Measurements from ENCODE around the gene LSG1. TPM values are rescaled to one million over a fixed set of nuclear protein-coding genes. Genes with fewer than 3 reads are reported as not detected.

LSG1 gene
- total and polyA plus RNA-seq, 10 of the 15 experiments (the other 5 are each of a cell fraction or from before 2014, with no cell fraction given) = 14.3 to 75.6 (median 54.4) TPM

GRCh38 chr3:194647747-194648146 is 24.2 kb downstream of the LSG1 start (continued):
- TF ChIP-seq BCLAF1 (IDR thresholded peaks at IDR 0.05) (no peak), HDAC2 (IDR thresholded peaks at IDR 0.05) (no peak)

DNA sequence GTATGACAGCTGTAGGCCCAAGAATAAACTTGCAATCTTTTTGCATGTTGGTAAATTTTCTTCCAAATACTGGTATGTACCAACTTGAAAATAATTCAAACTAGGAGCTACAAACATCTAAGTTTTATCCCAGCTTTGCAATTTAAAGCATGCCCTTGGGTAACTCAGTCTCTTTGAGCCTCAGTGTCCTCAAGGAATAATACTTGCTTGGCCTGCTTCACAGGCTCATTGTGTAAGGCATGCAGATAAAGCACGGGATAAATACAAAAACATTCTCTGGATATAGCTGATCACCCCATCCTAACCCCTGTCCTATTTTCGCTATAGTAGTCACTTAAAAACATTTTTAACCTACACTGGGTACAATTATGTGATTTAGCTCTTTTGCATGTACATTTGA is 29.2 kb downstream of the LSG1 start:
- FAIRE-seq (no peak), DNase-seq (ENCODE audit: low read depth, low spot score) (no peak), ATAC-seq (no peak)
- Histone ChIP-seq H3K4me2 (ENCODE audit: control insufficient read depth, insufficient read depth) (no peak overlapping the region), H3K4me3 (no peak overlapping the region), H4K20me1 (ENCODE audit: control insufficient read depth, insufficient read depth) (no peaks in the 10 kb centered on the region), H3K9ac (ENCODE audit: control insufficient read depth, insufficient read depth, low read length) (no peak overlapping the region), H3K36me3 (ENCODE audit: control insufficient read depth in 2 of 2, insufficient read depth in 2 of 2, low read length in 1 of 2) (peaks cover 11 to 24% of the 10 kb centered on the region in 2 experiments), H3K27me3 (replicated peaks in 1 of 2; ENCODE audit: control insufficient read depth in 2 of 2, insufficient read depth in 2 of 2, low read length in 1 of 2) (no peaks in the 10 kb centered on the region), H3K9me3 (replicated peaks; ENCODE audit: control insufficient read depth, insufficient read depth, low read length) (no peaks in the 10 kb centered on the region), H3K27ac (ENCODE audit: control insufficient read depth, insufficient read depth) (no peak overlapping the region), H3K4me1 (ENCODE audit: control insufficient read depth, insufficient read depth, low read length) (no peaks in the 10 kb centered on the region), H3K79me2 (ENCODE audit: control insufficient read depth, insufficient read depth, low read length) (no peaks in the 10 kb centered on the region), H2AFZ (ENCODE audit: control insufficient read depth, low read depth, low read length) (no peak overlapping the region)
- BruUV-seq (replicated peaks) = no TSS peak
- TF ChIP-seq ZNF217 (IDR thresholded peaks at IDR 0.05) (no peak), MXI1 (IDR thresholded peaks at IDR 0.05; ENCODE audit: low read depth, low read length) (no peak), RAD21 (IDR thresholded peaks at IDR 0.05; ENCODE audit: insufficient read depth, low read depth, low read length) (no peak), CBX3 (IDR thresholded peaks at IDR 0.05; ENCODE audit: borderline replicate concordance, low read depth) (no peak)
- TF ChIP-seq, protein P1, sequence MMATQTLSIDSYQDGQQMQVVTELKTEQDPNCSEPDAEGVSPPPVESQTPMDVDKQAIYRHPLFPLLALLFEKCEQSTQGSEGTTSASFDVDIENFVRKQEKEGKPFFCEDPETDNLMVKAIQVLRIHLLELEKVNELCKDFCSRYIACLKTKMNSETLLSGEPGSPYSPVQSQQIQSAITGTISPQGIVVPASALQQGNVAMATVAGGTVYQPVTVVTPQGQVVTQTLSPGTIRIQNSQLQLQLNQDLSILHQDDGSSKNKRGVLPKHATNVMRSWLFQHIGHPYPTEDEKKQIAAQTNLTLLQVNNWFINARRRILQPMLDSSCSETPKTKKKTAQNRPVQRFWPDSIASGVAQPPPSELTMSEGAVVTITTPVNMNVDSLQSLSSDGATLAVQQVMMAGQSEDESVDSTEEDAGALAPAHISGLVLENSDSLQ (IDR thresholded peaks at IDR 0.05) = no peak
- ChIA-PET RAD21 (ENCODE audit: unreplicated experiment) (no interaction called here), POLR2A (no interaction called here), SMC1A (ENCODE audit: uncharacterized antibody, unreplicated experiment) (interaction anchor here (0.9 kb wide), 1 partner anchor 9 kb away, joined by 3 read pairs; no protein-coding TSS in a partner anchor), CTCF (interaction anchor here (1.4 to 2.0 kb wide), 2 partner anchors 28 to 299 kb away, joined by 5 to 8 read pairs; partner anchors contain the start of gene LSG1)
- intact Hi-C loops (cut with micrococcal nuclease; ENCODE audit: unreplicated experiment) = no loop called here
- 100% methylated on average over 2 of the region's 2 CpGs for WGBS (ENCODE audit: insufficient coverage, insufficient replicate concordance, low lambda C conversion rate, missing lambda C conversion rate)
- in situ Hi-C loops (cut with MboI) = no loop called here
